GM19025 (cell line): Measurements from ENCODE around the gene CFAP92.

Source experiments
- ATAC-seq: cut with Tn5 transposase; IDR thresholded peaks from one replicate; pipeline ENCODE4 v1.9.1; 2021; ENCODE audit warnings: mild to moderate bottlenecking, low read depth, moderate library complexity; ENCODE audit not compliant: unreplicated experiment

The CFAP92 gene

GRCh38 chr3:128992926-128993460 is 883 bp downstream of the CFAP92 start:
- ATAC-seq = no peak

GRCh38 chr3:128991355-128991895 is 2.5 kb downstream of the CFAP92 start:
- ATAC-seq = no peak

GRCh38 chr3:128988286-128988685 is 5.6 kb downstream of the CFAP92 start:
- no peak for ATAC-seq

GRCh38 chr3:128987302-128988100 is 6.4 kb downstream of the CFAP92 start:
- no peak for ATAC-seq

GRCh38 chr3:128984596-128984995 is 9.3 kb downstream of the CFAP92 start:
- ATAC-seq = no peak

GRCh38 chr3:128983293-128984069 is 10.4 kb downstream of the CFAP92 start:
- no peak for ATAC-seq

GRCh38 chr3:128975276-128975675 is 18.6 kb downstream of the CFAP92 start:
- ATAC-seq = no peak

- no peak for ATAC-seq
Measured at GRCh38 chr3:128973988-128974564, 19.8 kb downstream of the CFAP92 start.

GRCh38 chr3:128971421-128972100 is 22.3 kb downstream of the CFAP92 start:
- ATAC-seq = no peak

GRCh38 chr3:128970740-128971047 is 23.2 kb downstream of the CFAP92 start:
- no peak for ATAC-seq

- ATAC-seq = no peak
Measured at GRCh38 chr3:128969993-128970739, 23.7 kb downstream of the CFAP92 start.

GRCh38 chr3:128967748-128968355 is 26.0 kb downstream of the CFAP92 start:
- no peak for ATAC-seq

- no peak for ATAC-seq
Measured at GRCh38 chr3:128965818-128966217, 28.1 kb downstream of the CFAP92 start.

GRCh38 chr3:128965280-128965679 is 28.6 kb downstream of the CFAP92 start:
- ATAC-seq = no peak

- no peak for ATAC-seq
Measured at GRCh38 chr3:128956440-128956839, 37.4 kb downstream of the CFAP92 start.

- no peak for ATAC-seq
Measured at GRCh38 chr3:128950223-128950938, 43.5 kb downstream of the CFAP92 start.

GRCh38 chr3:128949158-128949557 is 44.7 kb downstream of the CFAP92 start:
- no peak for ATAC-seq

GRCh38 chr3:128946411-128946810 is 47.5 kb downstream of the CFAP92 start:
- no peak for ATAC-seq

- ATAC-seq = no peak
Measured at GRCh38 chr3:128945878-128946175, 48.0 kb downstream of the CFAP92 start.
